IPS-11a (cell line): Measurements from ENCODE around the gene NEURL1.

Experiments used
- H3K4me3 ChIP-seq: one replicate; pipeline ENCODE4 v1.5.1; 2013; ENCODE audit warnings: low read depth, low read length, control low read depth

Gene NEURL1

DNA sequence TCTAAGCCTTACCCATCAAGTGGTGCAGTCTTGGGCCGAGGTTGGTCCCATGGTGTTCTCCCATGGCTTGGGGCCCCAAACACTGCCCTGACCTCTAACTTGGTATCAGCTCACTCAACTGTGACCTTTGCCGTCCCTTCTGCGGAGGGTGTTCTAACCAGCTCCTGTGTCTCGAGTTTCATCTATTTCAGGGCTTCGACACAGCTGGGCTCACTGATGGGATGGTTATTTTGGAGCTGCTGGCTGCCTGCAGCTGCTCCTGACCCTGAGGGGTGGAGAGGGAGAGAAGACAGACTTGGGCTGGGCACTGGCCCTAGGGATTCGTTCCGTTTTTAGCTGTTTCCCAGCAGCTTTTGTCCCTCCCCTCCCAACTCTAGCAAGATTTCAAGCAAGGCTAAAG is 86.9 kb downstream of the NEURL1 start:
- H3K4me3 ChIP-seq = no peak overlapping the region

DNA sequence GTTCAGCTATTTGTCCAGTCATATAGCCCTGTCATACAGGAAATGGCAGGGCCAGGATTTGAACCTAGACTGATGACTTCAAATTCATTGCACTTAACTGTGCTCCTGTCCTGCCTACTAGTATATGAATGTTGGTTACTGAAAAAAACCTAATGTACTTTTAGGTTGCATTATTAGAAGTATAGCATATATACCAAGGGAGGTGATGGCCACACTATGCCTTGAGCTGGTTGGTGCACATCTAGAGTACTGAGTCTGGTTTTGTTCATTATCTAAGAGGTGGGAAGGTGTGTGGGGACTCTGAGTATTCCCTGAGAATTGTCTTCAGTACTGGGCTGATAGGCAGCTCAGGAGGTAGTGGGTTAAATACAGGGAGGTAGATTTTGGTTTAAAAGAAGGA is 88.0 kb downstream of the NEURL1 start:
- no peak overlapping the region for H3K4me3 ChIP-seq

DNA sequence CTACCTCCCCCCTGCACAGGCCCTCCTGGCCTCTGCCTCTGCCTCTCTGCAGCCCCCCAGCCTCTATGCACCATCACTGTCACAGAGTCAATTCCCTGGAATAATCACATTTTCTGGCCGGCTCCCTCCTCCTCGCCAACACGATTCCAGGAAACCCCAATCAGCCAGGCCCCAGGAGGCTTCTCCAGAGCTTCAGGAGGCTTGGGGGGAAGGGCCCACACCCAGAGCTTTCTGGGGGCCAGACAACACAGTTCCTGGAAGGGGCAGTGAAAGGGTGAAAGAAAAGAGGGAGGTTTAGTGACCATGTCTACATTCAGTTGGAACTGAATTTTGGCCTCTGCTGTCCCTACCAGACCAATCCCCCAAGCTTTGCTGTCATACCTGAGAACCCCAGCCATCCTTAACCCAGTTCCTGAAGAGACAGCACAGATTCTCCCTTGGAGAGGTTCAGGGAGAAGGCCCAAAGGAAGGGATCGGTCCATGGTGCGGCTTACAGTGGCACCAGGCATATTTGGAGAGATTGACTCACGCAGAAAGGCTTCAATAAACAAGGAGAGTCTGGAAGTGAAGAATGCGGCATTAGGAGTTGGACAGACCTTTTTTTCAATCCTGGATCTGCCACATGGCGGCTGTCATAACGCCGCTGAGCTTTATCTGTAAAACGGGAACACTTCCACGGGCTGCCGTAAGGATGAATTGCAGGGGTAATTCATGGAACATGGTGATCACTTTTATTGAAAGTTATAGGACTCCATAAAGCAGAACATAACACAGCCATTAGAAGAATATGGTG is 89.0 kb downstream of the NEURL1 start:
- H3K4me3 ChIP-seq = no peak overlapping the region

DNA sequence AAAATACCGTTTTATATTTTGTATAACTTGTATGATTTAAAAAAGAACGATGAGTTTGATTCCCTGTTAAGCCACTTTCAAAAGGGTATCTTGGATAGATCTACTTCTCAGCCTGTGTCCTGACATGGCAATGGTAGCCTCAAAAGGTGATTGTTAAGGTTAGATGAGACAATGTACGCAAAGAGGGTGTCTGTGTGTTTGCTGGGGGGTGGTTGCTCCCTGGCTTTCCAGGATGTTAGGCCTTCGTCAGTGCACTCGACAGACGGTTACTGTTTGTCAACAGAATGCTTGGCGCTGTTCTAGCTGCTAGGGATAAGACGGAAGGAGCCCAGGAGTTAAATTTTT is 90.3 kb downstream of the NEURL1 start:
- no peak overlapping the region for H3K4me3 ChIP-seq

DNA sequence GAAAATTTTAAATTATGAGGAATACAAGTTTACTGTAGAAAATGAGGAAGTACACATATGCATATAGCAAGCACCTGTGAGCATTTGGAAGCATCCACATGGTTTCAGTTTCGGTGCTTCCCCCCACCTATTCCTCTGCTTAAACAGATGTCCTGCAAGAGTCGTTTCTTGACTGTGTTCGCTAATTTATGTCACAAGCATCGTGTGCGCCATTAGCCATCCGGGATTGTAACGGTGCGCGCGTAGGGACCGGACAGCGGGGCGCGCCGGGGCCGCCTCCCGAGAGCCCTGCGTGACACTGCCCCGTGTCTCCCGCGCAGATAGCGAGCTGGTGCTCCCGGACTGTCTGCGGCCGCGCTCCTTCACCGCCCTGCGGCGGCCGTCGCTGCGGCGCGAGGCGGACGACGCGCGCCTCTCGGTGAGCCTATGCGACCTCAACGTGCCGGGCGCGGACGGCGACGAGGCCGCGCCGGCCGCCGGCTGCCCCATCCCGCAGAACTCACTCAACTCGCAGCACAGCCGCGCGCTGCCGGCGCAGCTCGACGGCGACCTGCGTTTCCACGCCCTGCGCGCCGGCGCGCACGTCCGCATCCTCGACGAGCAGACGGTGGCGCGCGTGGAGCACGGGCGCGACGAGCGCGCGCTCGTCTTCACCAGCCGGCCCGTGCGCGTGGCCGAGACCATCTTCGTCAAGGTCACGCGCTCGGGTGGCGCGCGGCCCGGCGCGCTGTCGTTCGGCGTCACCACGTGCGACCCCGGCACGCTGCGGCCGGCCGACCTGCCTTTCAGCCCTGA is 90.9 kb downstream of the NEURL1 start:
- H3K4me3 ChIP-seq = no peak overlapping the region

DNA sequence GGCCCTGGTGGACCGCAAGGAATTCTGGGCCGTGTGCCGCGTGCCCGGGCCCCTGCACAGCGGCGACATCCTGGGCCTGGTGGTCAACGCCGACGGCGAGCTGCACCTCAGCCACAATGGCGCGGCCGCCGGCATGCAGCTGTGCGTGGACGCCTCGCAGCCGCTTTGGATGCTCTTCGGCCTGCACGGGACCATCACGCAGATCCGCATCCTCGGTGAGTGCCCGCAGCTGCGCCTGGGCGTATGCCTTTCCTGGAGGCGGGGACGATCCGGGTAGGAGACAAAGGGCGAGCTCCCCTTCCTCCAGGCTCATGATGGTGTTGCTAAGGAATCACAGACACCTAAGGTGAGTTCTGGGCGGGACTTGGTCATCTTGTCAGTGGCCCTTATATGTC is 91.5 kb downstream of the NEURL1 start:
- H3K4me3 ChIP-seq = no peak overlapping the region

DNA sequence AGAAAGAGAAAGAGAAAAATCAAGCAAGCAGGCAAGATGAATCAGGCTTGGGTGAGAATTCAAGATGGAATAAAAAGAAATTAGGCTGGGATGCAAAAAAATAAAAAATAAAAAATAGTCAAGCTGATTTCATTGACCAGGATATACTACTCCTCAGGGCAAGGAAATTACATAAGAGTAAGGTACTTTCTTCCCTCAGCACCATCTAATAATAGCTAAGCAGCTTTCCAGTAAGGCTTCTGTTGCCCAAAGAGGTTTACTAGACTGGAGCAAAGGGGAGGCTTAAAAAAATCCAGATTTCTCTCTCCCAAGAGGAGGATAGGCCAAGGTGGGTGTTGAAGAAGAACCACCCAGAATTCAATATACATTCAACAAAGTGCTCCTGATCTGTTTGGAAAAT is 93.6 kb downstream of the NEURL1 start:
- H3K4me3 ChIP-seq = no peak overlapping the region

DNA sequence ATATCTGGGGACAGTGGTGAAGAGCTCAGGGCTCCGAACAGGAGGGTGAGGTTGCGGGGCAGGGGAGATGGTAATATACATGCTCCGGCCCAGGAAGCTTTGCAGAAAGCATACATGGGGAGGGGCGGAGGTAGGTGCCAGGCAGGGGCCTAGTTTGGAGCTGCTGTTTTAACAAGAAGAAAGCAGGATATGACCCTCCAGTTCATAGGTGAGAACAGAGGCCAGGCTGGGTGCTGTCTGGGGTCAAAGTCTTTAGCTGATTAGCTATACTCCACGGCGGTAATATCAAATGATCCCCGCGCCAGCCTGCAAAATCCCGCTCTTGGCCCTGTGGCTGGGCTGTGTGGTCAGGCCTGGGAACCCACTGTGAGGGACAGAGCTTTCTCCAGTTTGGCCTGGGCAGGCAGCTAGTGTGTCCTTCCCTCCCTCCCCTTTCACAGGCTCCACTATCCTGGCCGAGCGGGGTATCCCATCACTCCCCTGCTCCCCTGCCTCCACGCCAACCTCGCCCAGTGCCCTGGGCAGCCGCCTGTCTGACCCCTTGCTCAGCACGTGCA is 95.6 kb downstream of the NEURL1 start:
- no peak overlapping the region for H3K4me3 ChIP-seq

DNA sequence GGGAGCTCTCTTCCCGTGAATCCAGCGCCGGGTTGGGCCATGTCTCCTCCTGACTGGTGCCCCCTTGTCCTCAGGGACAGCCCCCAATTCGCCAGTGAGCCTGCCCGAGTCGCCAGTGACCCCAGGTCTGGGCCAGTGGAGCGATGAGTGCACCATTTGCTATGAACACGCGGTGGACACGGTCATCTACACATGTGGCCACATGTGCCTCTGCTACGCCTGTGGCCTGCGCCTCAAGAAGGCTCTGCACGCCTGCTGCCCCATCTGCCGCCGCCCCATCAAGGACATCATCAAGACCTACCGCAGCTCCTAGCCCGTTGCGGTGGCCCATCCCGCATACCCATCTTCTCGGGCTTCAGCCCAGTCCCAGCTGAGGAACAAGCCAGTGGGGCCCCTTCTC is 96.6 kb downstream of the NEURL1 start:
- no peak overlapping the region for H3K4me3 ChIP-seq

DNA sequence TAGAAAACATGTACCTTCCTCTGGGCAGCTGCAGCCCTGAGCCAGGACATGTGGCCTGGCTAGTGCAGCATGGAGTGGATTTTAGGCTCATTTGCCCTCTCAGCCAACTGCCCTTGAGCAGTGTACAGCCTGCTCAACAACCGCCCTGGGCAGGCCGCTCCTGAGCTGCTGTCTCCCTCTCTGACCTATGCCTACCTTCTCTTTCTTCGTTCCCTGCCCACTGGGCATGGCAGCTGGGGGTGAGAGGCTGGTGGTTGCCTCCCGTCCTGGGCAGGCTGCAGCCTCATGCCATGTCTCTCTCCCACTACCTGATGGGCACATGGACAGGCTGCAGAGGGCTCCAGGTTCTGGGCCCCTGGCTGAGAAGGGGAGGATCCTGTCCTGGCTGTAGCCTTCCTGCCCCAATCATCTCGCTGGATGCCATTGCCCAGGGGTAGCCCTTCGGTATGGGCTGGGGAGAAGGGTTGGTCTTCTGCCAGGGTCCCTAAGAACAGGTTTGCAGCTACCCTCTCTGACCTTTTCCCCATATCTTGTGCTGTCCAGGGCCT is 97.3 kb downstream of the NEURL1 start:
- H3K4me3 ChIP-seq = no peak overlapping the region

DNA sequence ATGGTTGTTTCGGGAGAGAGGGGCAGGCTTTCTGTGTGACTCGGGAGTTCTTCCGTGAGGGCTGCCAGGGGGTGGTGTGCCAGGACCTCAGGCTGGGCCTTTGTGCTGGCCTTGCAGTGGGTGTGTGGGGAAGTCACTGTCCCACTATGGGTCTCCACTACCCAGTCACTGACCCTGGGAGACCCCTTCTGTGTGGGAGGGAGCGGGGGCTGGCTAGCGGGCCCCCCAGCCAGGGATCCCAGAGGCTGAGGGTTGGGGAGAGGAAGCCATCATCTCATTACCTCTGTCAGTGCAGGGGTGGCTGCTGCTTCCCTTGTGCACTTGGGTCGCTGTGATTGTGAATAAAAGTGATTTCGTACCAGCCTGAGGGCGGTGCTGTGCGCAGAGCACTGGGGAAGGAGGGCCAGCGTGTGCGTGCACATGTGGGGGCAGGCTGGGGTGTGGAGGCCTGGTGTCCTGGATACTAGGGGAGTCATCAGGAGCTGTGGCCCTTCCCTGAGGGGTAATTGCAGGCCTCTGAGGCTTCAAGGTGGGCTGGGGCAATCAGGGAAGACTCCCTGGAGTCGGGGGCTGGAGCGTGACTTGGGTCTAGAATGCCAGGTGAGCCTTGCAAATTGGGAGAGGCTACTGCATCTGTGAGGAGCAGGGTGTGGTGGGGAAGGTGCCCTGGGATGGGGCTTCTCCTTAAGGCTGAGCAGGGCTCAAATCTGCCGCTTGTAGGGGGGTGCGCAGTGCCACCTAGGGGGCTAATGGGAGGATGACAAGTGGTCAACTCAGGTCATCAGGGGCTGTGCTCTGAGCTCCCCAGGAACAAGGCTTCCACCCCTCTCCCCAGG is 98.9 kb downstream of the NEURL1 start:
- H3K4me3 ChIP-seq = no peak overlapping the region

DNA sequence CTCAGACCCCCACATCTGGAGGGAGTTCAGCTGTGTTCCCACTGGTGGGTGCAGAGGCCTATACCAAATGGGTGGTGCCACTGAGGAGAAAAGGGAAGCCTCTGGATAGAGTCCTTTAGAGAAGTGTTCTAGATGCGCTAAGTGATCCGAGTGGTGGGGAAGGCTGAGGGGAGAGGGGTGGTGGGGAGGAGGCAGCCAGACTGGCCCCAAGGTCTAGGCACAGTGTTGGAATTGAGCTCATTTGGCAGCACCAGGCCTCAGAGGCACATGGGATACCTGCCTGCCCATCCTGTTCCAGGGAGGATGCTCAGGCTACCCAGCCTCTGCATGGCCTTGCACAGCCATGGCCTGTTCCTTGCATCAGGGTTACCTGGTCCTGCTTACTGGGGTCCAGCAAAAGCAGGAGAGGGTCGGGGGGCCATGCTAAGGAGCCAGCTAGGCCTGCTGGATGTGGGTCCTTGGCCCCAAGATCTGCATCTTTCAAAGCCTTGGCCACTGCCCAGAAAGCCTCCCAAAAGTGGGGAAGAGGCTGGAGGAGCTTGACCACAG is 99.6 kb downstream of the NEURL1 start:
- no peak overlapping the region for H3K4me3 ChIP-seq

DNA sequence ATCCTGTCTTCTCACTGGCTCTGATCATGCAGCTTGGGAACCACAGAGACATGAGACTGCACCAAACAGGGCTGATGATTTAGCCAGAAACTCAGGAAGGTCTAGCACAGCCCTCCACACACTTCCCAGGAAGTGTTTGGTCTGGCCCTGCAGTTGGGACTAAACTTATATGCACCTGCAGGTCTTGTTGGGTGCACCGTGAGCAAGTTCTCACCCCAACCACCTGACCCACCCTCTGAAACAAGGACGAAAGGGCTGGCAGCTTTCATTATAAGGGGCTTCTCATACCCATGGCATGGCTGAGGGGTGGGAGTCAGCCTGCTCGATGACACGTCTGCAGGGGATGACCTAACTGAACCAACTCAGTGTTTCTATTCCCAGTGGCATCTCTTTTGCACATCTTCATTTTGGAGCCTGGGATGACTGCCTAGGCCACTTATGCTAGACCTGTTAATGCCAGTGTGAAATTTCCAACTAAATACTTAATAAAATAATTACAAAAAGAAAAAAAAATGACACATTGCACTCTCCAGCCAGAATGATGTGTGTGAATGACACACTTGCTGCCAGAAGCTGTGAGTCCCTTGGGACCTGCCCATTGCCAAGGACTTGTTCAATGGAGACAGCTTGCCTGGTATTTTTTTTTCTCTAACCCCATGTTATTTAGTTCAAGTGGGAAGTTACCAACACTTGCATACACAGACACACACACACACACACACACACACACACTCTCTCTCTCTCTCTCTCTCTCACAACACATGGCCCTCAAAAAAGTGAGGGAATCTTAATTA is 102.6 kb downstream of the NEURL1 start:
- H3K4me3 ChIP-seq = no peak overlapping the region

DNA sequence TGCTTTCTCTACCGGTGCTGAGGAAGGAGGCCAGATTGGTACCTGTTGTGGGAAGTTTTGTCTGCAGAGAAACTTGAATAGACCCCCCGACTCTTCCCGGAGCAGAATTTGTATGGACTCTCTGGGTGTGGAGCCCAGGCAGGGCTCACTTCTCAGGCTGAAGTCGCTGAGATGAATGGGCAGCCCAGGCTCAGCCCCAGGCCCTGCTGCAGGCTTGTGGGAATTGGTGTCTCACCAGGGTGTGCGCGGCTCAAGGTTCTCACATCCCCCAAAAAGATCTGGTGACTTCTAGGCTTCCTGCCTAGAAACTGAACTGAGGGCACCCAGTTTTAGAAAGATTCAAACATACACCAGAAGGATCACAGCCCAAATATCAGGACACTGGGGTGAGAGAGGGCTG is 103.5 kb downstream of the NEURL1 start:
- no peak overlapping the region for H3K4me3 ChIP-seq

DNA sequence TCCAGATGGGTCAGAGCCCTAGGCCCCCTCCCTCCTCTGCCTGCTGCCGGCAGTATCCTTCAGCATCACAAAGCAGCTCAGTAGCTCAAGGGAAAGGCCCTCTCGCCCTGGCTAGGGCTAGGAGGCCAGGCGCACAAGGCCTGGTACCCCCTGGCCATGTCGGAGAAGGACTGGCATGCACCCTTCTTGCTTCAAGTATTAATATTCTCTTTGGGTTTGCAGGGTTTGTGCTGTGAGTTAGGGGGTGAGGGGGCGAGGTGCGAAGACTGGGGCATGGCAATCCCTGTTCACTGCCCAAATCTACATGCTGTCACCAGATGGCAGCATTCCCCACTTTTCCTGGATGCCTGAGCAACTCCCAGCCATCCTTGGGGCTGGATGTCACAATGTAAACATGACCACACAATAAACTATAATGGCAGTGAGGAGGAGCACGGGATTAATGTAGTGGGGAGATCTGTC is 105.2 kb downstream of the NEURL1 start:
- H3K4me3 ChIP-seq = no peak overlapping the region

DNA sequence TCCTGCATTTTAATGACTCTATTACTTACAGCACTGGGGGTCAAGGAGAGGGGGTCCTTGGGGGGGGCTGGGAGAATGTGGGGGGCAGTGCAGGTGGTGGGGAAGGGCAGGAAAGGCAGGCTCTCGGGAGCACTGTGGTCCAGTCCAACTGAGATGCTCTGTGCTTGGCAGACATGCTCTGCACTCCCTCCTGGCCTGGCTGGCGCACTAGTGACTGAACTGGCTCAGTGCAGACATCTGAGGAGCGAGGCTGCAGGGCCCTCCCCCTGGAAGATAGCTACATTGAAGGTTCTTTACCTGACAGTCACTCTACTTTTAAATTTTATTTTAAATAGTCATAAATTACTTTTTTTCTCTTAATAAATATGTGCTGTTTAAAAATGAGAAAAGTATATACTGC is 105.7 kb downstream of the NEURL1 start:
- H3K4me3 ChIP-seq = no peak overlapping the region

DNA sequence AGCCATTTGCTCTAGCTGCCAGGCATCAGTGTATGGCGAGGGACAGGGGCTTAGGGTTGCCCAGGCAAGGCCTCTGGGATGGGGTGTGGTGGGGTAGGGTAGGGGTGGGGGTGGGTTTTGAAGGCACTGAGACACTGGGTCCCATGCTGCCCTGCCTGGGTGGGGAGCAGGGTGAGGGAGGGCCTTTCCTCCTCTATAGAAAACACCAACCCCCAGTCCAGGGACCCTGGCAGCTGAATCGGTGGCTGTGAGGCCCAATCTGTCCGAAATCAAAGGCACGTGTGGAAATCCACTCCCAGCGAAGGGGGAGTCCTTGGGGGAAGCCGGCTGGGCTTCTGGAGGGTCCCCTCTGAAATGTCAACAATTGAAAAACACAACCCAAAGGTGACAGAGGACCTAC is 106.4 kb downstream of the NEURL1 start:
- H3K4me3 ChIP-seq = no peak overlapping the region

DNA sequence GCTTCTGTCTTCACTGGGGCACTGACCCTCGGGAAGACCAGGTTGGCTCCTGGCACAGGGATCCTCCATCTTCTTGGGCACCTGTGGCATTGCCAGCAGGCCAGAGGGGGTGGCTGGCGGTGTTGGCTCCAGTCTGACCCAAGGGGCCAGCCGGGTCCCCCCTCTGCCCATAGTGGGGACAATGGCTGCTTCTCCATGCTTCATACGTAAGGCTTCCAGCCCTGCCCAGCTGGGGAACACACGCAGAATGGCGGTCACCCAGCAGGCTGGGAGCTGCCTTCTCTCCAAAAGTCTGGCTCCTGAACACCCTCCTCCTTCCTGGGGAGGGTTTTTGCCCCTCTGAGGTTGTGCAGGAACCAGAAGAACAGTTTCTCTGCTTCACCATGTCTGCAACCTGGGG is 106.8 kb downstream of the NEURL1 start:
- no peak overlapping the region for H3K4me3 ChIP-seq

DNA sequence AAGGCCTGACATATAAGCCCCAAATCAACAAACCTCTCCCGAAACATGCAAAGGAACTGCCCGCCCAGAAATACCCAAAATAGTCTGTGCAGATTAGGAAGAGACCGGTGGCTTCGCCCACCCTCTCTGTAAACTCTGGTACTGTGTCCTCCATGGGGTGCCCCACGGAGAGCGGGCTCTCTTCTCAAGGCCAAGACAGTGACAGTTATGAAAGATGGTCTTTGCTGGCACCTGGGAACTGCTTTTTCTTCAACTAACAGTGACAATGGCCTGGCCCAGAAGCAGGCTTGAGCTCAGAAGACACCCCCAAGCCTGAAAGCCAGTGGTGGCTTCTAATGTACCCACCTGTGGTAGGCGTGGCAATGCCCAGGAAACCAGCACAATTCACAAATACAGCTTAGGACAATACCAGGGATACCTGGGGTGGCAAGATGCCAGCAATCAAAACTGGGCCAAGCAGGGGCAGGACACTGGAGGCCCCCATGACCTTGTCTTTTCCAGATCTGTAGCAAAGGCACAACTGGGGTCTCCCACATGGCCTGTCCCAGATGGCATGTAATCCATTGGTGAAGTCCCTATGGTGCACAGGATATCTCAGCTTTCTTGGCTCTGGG is 107.6 kb downstream of the NEURL1 start:
- no peak overlapping the region for H3K4me3 ChIP-seq
